Subcutaneous abdominal adipose tissue (tissue), 5 donors: ENCODE results near the gene CXCL13.
"Not testable (repeated sequence)": the region's sequence is repeated elsewhere in the genome, so short reads cannot be mapped to it uniquely, and the experiment has no call there.

Experiments
- H3K27ac ChIP-seq: one replicate; pipeline ENCODE4 v1.7.0; 2013; ENCODE audit warnings: low read depth, mild to moderate bottlenecking, inconsistent platforms, low read length, moderate library complexity
- H3K27me3 ChIP-seq, 5 donors: one replicate each; pipeline ENCODE4 v1.7.0; 2013; ENCODE audit warnings: low read length in 5 of 5, inconsistent platforms in 1 of 5; ENCODE audit not compliant: control insufficient read depth in 5 of 5, insufficient read depth in 4 of 5
- H3K36me3 ChIP-seq, 5 donors: one replicate each; pipeline ENCODE4 v1.7.0; 2013; ENCODE audit warnings: low read length in 5 of 5; ENCODE audit not compliant: control insufficient read depth in 5 of 5, insufficient read depth in 5 of 5
- H3K4me1 ChIP-seq, 5 donors: one replicate each; pipeline ENCODE4 v1.7.0; 2013; ENCODE audit warnings: low read length in 5 of 5, mild to moderate bottlenecking in 3 of 5, moderate library complexity in 1 of 5; ENCODE audit not compliant: control insufficient read depth in 5 of 5, insufficient read depth in 5 of 5
- H3K4me3 ChIP-seq, 5 donors: one replicate each; pipeline ENCODE4 v1.7.0; 2013; ENCODE audit warnings: low read length in 5 of 5, low read depth in 1 of 5
- H3K9ac ChIP-seq, 5 donors: one replicate each; pipeline ENCODE4 v1.7.0; 2013; ENCODE audit warnings: low read length in 5 of 5, mild to moderate bottlenecking in 4 of 5, moderate library complexity in 3 of 5
- H3K9me3 ChIP-seq, 5 donors: one replicate each; pipeline ENCODE4 v1.7.0; 2013; ENCODE audit warnings: low read length in 5 of 5; ENCODE audit not compliant: control insufficient read depth in 5 of 5
- donor health status: healthy.
- donor health status: healthy.
- donor health status: healthy.
- donor health status: healthy.
- donor health status: healthy.

The CXCL13 gene

DNA sequence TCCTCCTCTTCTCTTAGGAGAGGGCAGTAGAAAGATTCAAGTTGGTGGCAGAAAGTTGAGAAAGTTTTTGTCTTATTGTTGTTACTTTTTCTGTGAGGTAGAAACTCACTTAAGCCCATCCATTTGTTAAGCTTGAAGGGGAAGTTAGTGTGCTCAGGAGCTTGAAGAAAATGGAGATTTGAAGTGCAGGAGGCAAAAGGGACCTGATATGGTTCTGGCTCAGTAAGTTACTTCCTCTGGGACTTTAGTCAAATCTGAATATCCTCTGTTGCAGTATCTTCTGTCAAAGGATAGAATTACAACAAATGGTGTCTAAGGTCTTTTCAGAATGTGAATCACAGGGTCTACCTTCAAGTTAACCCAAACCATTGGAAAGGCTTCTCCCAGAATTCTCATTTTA is 46.2 kb downstream of the CXCL13 start:
- no peaks in the 10 kb centered on the region for H3K27me3 ChIP-seq
- H3K9ac ChIP-seq, result no peak overlapping the region
- H3K9me3 ChIP-seq, result peaks cover 0 to 4% (median 0%) of the 10 kb centered on the region in 5 donors
- H3K4me1 ChIP-seq, result no peaks in the 10 kb centered on the region
- H3K4me3 ChIP-seq, result no peak overlapping the region
- no peak overlapping the region for H3K27ac ChIP-seq
- no peaks in the 10 kb centered on the region for H3K36me3 ChIP-seq

- no peaks in the 10 kb centered on the region for H3K4me1 ChIP-seq
- H3K27ac ChIP-seq, result no peak overlapping the region
- H3K27me3 ChIP-seq, result no peaks in the 10 kb centered on the region
- H3K4me3 ChIP-seq, result no peak overlapping the region
- no peak overlapping the region for H3K9ac ChIP-seq
- H3K36me3 ChIP-seq, result no peaks in the 10 kb centered on the region
- peaks cover 0 to 3% (median 0%) of the 10 kb centered on the region in 5 donors for H3K9me3 ChIP-seq
Measured at GRCh38 chr4:77652237-77652897, 46.7 kb downstream of the CXCL13 start.

- Histone ChIP-seq H3K4me1 (no peaks in the 10 kb centered on the region), H3K4me3 (no peak overlapping the region), H3K27ac (no peak overlapping the region), H3K36me3 (no peaks in the 10 kb centered on the region), H3K27me3 (no peaks in the 10 kb centered on the region), H3K9me3 (peaks cover 0 to 2% (median 0%) of the 10 kb centered on the region in 5 donors), H3K9ac (no peak overlapping the region)
Measured at GRCh38 chr4:77653162-77653758, 47.6 kb downstream of the CXCL13 start.

DNA sequence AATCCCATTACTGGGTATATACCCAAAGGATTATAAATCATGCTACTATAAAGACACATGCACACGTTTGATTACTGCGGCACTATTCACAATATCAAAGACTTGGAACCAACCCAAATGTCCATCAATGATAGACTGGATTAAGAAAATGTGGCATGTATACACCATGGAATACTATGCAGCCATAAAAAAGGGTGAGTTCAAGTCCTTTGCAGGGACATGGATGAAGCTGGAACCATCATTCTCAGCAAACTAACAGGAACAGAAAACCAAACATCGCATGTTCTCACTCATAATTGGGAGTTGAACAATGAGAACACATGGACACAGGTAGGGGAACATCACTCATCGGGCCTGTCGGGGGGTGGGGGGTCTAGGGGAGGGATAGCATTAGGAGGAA is 54.7 kb downstream of the CXCL13 start:
- H3K27ac ChIP-seq, result not testable (repeated sequence)

More for the DNA sequence above, 54.7 kb downstream of the CXCL13 start:
- H3K36me3 ChIP-seq, H3K27me3 ChIP-seq, H3K4me3 ChIP-seq, H3K9ac ChIP-seq, H3K9me3 ChIP-seq, H3K4me1 ChIP-seq: not testable (repeated sequence)
